Endothelial cell (in vitro differentiated cells): ENCODE measurements around the gene ALS2CL. TPM values are rescaled to one million over a fixed set of nuclear protein-coding genes. Genes with fewer than 3 reads are reported as not detected.

Experiments
- DNase-seq: peaks from one replicate; pipeline ENCODE4 v3.0.0; 2021; ENCODE audit warnings: low spot score
- H3K27ac Mint-ChIP-seq: one replicate; pipeline ENCODE4 v1.8.0; 2021; ENCODE audit warnings: mixed read lengths, inconsistent platforms; ENCODE audit not compliant: unreplicated experiment
- H3K27me3 Mint-ChIP-seq: one replicate; pipeline ENCODE4 v1.8.0; 2021; ENCODE audit warnings: mild to moderate bottlenecking, moderate library complexity, mixed read lengths, inconsistent platforms; ENCODE audit not compliant: unreplicated experiment
- H3K36me3 Mint-ChIP-seq: one replicate; pipeline ENCODE4 v1.8.0; 2021; ENCODE audit warnings: mild to moderate bottlenecking, low read depth, mixed read lengths, inconsistent platforms; ENCODE audit not compliant: unreplicated experiment
- H3K4me1 Mint-ChIP-seq: one replicate; pipeline ENCODE4 v1.8.0; 2021; ENCODE audit warnings: mild to moderate bottlenecking, mixed read lengths, inconsistent platforms; ENCODE audit not compliant: unreplicated experiment
- H3K4me3 Mint-ChIP-seq: one replicate; pipeline ENCODE4 v1.8.0; 2021; ENCODE audit warnings: mild to moderate bottlenecking, mixed read lengths, inconsistent platforms; ENCODE audit not compliant: unreplicated experiment
- H3K9me3 Mint-ChIP-seq: one replicate; pipeline ENCODE4 v1.8.0; 2021; ENCODE audit warnings: mixed read lengths, inconsistent platforms; ENCODE audit not compliant: unreplicated experiment
- CTCF ChIP-seq: fragments of 200-600 bp; sonication (generic); IDR thresholded peaks from one replicate; pipeline ENCODE4 v1.5.0; 2021; ENCODE audit warnings: antibody characterized with exemption; ENCODE audit not compliant: unreplicated experiment
- total RNA-seq: library from RNA; stranded (reverse); fragmentation: NEBNext Ultra II Directional; extraction: Animal tissue kit (Norgen Biotek cat#: 25700); gene quantifications from one replicate; pipeline ENCODE4 v1.2.1, GENCODE V29; 2021; ENCODE audit not compliant: unreplicated experiment

ALS2CL gene
- total RNA-seq, 1 donor from 2014 or later = 5.6 TPM

- H3K9me3 Mint-ChIP-seq = no peaks in the 10 kb centered on the region
- TF ChIP-seq CTCF = no peak
- H3K4me1 Mint-ChIP-seq = peaks cover 9% of the 10 kb centered on the region
- peaks cover 9% of the 10 kb centered on the region for H3K27me3 Mint-ChIP-seq
- H3K27ac Mint-ChIP-seq = no peak overlapping the region
- H3K4me3 Mint-ChIP-seq = no peak overlapping the region
- DNase-seq = no peak
- H3K36me3 Mint-ChIP-seq = no peaks in the 10 kb centered on the region
These were observed 32.6 kb downstream of the ALS2CL start for GRCh38 chr3:46660543-46661523.

- peak overlapping the region; percentile 13 for H3K27ac Mint-ChIP-seq
- peaks cover 9% of the 10 kb centered on the region for H3K4me1 Mint-ChIP-seq
- DNase-seq = no peak
- H3K27me3 Mint-ChIP-seq = peaks cover 9% of the 10 kb centered on the region
- no peak overlapping the region for H3K4me3 Mint-ChIP-seq
- TF ChIP-seq CTCF = no peak
- H3K36me3 Mint-ChIP-seq = no peaks in the 10 kb centered on the region
- no peaks in the 10 kb centered on the region for H3K9me3 Mint-ChIP-seq
These were observed 33.5 kb downstream of the ALS2CL start for GRCh38 chr3:46660003-46660402.

GRCh38 chr3:46659285-46659684, 34.2 kb downstream of the ALS2CL start:
- no peak for TF ChIP-seq CTCF
- Mint-ChIP-seq H3K27ac (no peak overlapping the region), H3K36me3 (no peaks in the 10 kb centered on the region), H3K9me3 (no peaks in the 10 kb centered on the region), H3K4me3 (no peak overlapping the region), H3K4me1 (peaks cover 9% of the 10 kb centered on the region), H3K27me3 (peaks cover 9% of the 10 kb centered on the region)
- no peak for DNase-seq

- Mint-ChIP-seq H3K27me3 (peaks cover 2% of the 10 kb centered on the region), H3K9me3 (no peaks in the 10 kb centered on the region), H3K4me1 (peaks cover 9% of the 10 kb centered on the region), H3K36me3 (no peaks in the 10 kb centered on the region), H3K4me3 (no peak overlapping the region), H3K27ac (no peak overlapping the region)
- TF ChIP-seq CTCF = no peak
- no peak for DNase-seq
These were observed 36.5 kb downstream of the ALS2CL start for GRCh38 chr3:46656778-46657556.

- peaks cover 2% of the 10 kb centered on the region for H3K27me3 Mint-ChIP-seq
- H3K4me3 Mint-ChIP-seq = no peak overlapping the region
- H3K4me1 Mint-ChIP-seq = peaks cover 9% of the 10 kb centered on the region
- TF ChIP-seq CTCF = no peak
- no peak for DNase-seq
- H3K36me3 Mint-ChIP-seq = no peaks in the 10 kb centered on the region
- no peak overlapping the region for H3K27ac Mint-ChIP-seq
- H3K9me3 Mint-ChIP-seq = no peaks in the 10 kb centered on the region
These were observed 38.2 kb downstream of the ALS2CL start for GRCh38 chr3:46655271-46655670.
